Esophagus squamous epithelium (tissue), 5 donors: Measurements from ENCODE around the gene RIC8A. TPM values are rescaled to one million over a fixed set of nuclear protein-coding genes. Genes with fewer than 3 reads are reported as not detected.
"Not testable (repeated sequence)": the region's sequence is repeated elsewhere in the genome, so short reads cannot be mapped to it uniquely, and the experiment has no call there.

Experiments used
- DNase-seq: peaks from one replicate; lab custom pipeline; 2025; lab: John Stamatoyannopoulos, UW
- H3K27ac ChIP-seq, 4 donors: fragments of 200-600 bp; sonication (generic); one replicate each; pipeline ENCODE4 v1.5.1; 2016 to 2019; ENCODE audit warnings: mild to moderate bottlenecking in 1 of 4
- H3K27me3 ChIP-seq, 4 donors: fragments of 200-600 bp; sonication (generic); 1 replicate in 3 of 4; 2 replicates in 1 of 4; pipeline versions ENCODE4 v1.5.1 to v1.6.0; 2017 to 2021; ENCODE audit warnings: antibody characterized with exemption in 1 of 4
- H3K36me3 ChIP-seq, 3 donors: fragments of 200-600 bp; sonication (generic); one replicate each; pipeline ENCODE4 v1.5.1; 2016 to 2019
- H3K4me1 ChIP-seq, 3 donors: fragments of 200-600 bp; sonication (generic); one replicate each; pipeline ENCODE4 v1.5.1; 2017 to 2019
- H3K4me3 ChIP-seq, 4 donors: fragments of 200-600 bp; sonication (generic); 1 replicate in 3 of 4; 2 replicates in 1 of 4; pipeline ENCODE4 v1.5.1; 2016 to 2019; ENCODE audit warnings: mild to moderate bottlenecking in 2 of 4, moderate library complexity in 1 of 4
- H3K9me3 ChIP-seq, 3 donors: fragments of 200-600 bp; sonication (generic); one replicate each; pipeline ENCODE4 v1.5.1; 2016 to 2019
- CTCF ChIP-seq, 6 experiments: fragments of 450-650 bp in 4 of 6; fragments of 200-600 bp in 2 of 6; sonication (generic) in 2 of 6; IDR thresholded peaks; one replicate each; pipeline ENCODE4 v1.5.1; 2016 to 2019; ENCODE audit warnings: antibody characterized with exemption in 6 of 6, mild to moderate bottlenecking in 4 of 6, moderate library complexity in 4 of 6
- POLR2A ChIP-seq, 4 donors: fragments of 450-650 bp; IDR thresholded peaks; one replicate each; pipeline ENCODE4 v1.6.1; 2017; ENCODE audit warnings: antibody characterized with exemption in 4 of 4, mild to moderate bottlenecking in 4 of 4, moderate library complexity in 3 of 4
- WGBS, 2 donors: methylation state at CpG; one replicate each; pipeline ENCODE4 v1.1.5; 2018; 5-methylcytosine and 5-hydroxymethylcytosine counted together
- intact Hi-C: fragments of 100-400 bp; cut with DNase I; formaldehyde crosslinking; loops from one replicate; pipeline ENCODE4 v1.15.0; 2022
- total RNA-seq, 4 donors: library from RNA; depleted of rRNA; stranded (reverse); fragments of >200 nt; gene quantifications; one replicate each; pipeline ENCODE4 v1.1.0, GENCODE V29; 2016
- donor health status: DM: yes; HTN: yes; CAD: no.

RIC8A gene
- total RNA-seq, 4 donors from 2014 or later: 48.3 to 71.1 (median 60.2) TPM

GRCh38 chr11:216081-216974, 8.8 kb downstream of the RIC8A start:
- no peaks in the 10 kb centered on the region for H3K27me3 ChIP-seq
- no peak overlapping the region for H3K27ac ChIP-seq
- 80 to 82% methylated on average over 1 to 9 of the region's 11 CpGs for WGBS, 2 donors
- H3K9me3 ChIP-seq: no peaks in the 10 kb centered on the region
- intact Hi-C loops: no loop called here
- DNase-seq: no peak
- H3K4me3 ChIP-seq: no peak overlapping the region
- no peak for TF ChIP-seq CTCF (IDR thresholded peaks at IDR 0.05)
- no peak for TF ChIP-seq POLR2A (IDR thresholded peaks at IDR 0.05)
- peaks cover 28 to 71% (median 37%) of the 10 kb centered on the region in 3 donors for H3K36me3 ChIP-seq
- H3K4me1 ChIP-seq: peaks cover 0 to 13% (median 3%) of the 10 kb centered on the region in 3 donors

GRCh38 chr11:217704-218103, 10.2 kb downstream of the RIC8A start:
- no peak for TF ChIP-seq CTCF (IDR thresholded peaks at IDR 0.05)
- no peak overlapping the region for H3K4me3 ChIP-seq
- intact Hi-C loops: no loop called here
- 84 to 85% methylated on average over 3 of the region's 3 CpGs for WGBS, 2 donors
- H3K27ac ChIP-seq: no peak overlapping the region
- H3K9me3 ChIP-seq: no peaks in the 10 kb centered on the region
- peaks cover 23 to 71% (median 25%) of the 10 kb centered on the region in 3 donors for H3K36me3 ChIP-seq
- no peak for DNase-seq
- peaks cover 0 to 9% (median 3%) of the 10 kb centered on the region in 3 donors for H3K4me1 ChIP-seq
- H3K27me3 ChIP-seq: no peaks in the 10 kb centered on the region

GRCh38 chr11:218815-219593, 11.5 kb downstream of the RIC8A start:
- Histone ChIP-seq H3K36me3 (peaks cover 14 to 71% (median 16%) of the 10 kb centered on the region in 3 donors), H3K4me3 (no peak overlapping the region), H3K27me3 (no peaks in the 10 kb centered on the region), H3K9me3 (no peaks in the 10 kb centered on the region), H3K4me1 (peaks cover 0 to 9% (median 3%) of the 10 kb centered on the region in 3 donors), H3K27ac (no peak overlapping the region)
- intact Hi-C loops: no loop called here
- no peak for DNase-seq
- TF ChIP-seq CTCF (IDR thresholded peaks at IDR 0.05) (no peak), POLR2A (IDR thresholded peaks at IDR 0.05) (no peak)
- WGBS, 2 donors: 87 to 88% methylated on average over 14 to 23 of the region's 29 CpGs

- H3K4me1 ChIP-seq, intact Hi-C loops, H3K9me3 ChIP-seq, H3K27me3 ChIP-seq, DNase-seq, H3K4me3 ChIP-seq: not testable (repeated sequence)
- Histone ChIP-seq H3K27ac (peak overlapping the region in 1 of 4 donors; percentile 38), H3K36me3 (peaks cover under 1 to 57% (median under 1%) of the 10 kb centered on the region in 3 donors)
- 83 to 84% methylated on average over 1 to 3 of the region's 3 CpGs for WGBS, 2 donors
These were observed 13.2 kb downstream of the RIC8A start for GRCh38 chr11:220641-221215.

- H3K9me3 ChIP-seq: no peaks in the 10 kb centered on the region
- peaks cover 0 to 9% (median 3%) of the 10 kb centered on the region in 3 donors for H3K4me1 ChIP-seq
- 80% methylated on average over 7 of the region's 7 CpGs for WGBS, 2 donors
- intact Hi-C loops: no loop called here
- H3K27ac ChIP-seq: peak overlapping the region in 1 of 4 donors; percentile 31
- no peaks in the 10 kb centered on the region for H3K27me3 ChIP-seq
- TF ChIP-seq POLR2A (IDR thresholded peaks at IDR 0.05): no peak
- no peak for TF ChIP-seq CTCF (IDR thresholded peaks at IDR 0.05)
- H3K36me3 ChIP-seq: peaks cover 0 to 55% (median 0%) of the 10 kb centered on the region in 3 donors
- H3K4me3 ChIP-seq: no peak overlapping the region
- no peak for DNase-seq
These were observed 14.0 kb downstream of the RIC8A start for GRCh38 chr11:221539-221938.
